PC-9 (cell line): ENCODE results near the gene AMOTL1.

ENCODE experiments used
- CTCF ChIP-seq: fragments of 200-600 bp; sonication (generic); conservative IDR thresholded peaks from 2 replicates; pipeline ENCODE4 v1.6.1; 2017; ENCODE audit warnings: mixed run types, antibody characterized with exemption, mild to moderate bottlenecking, moderate library complexity
- EZH2 ChIP-seq: fragments of 200-600 bp; sonication (generic); IDR thresholded peaks from 2 replicates; pipeline ENCODE4 v1.8.0; 2017; ENCODE audit warnings: antibody characterized with exemption, low read depth

- TF ChIP-seq EZH2 (no peak), CTCF (no peak)
Observed at GRCh38 chr11:94885133-94885532, 117.0 kb downstream of the AMOTL1 start.
